CD4-positive, alpha-beta T cell treated with Interleukin-21 for 1 hour (primary cell): Measurements from ENCODE around the gene IGSF21.
"Not testable (repeated sequence)": the region's sequence is repeated elsewhere in the genome, so short reads cannot be mapped to it uniquely, and the experiment has no call there.

Experiments used
- DNase-seq: peaks from one replicate; pipeline ENCODE4 v3.0.0-alpha.2; 2020

Gene IGSF21

DNA sequence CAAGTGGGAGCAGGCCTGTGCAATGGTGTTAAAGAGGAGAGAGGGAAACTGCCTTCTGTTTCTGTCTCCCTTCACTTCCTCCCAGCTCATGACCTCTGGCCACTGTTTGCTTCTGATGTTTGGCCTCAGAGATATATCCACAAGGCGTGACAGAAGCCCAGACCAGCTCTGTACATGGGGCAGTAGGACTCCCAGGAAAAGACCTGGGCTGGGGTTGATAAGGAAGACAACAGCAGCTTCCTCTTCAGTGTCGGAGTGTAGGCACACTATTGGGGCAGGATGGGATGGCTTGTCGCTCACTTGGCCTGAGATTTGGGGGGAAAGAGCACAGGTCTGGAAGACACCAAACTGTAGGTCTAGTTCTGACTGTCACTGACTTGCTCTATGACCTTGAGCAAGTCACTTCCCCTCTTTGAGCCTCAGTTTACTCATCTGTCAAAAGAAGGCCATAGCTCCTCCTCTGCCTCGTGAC, 305.3 kb downstream of the IGSF21 start:
- DNase-seq = no peak

- no peak for DNase-seq
Measured at GRCh38 chr1:18413541-18414305, 306.1 kb downstream of the IGSF21 start.

GRCh38 chr1:18414321-18414720, 306.7 kb downstream of the IGSF21 start:
- no peak for DNase-seq

DNA sequence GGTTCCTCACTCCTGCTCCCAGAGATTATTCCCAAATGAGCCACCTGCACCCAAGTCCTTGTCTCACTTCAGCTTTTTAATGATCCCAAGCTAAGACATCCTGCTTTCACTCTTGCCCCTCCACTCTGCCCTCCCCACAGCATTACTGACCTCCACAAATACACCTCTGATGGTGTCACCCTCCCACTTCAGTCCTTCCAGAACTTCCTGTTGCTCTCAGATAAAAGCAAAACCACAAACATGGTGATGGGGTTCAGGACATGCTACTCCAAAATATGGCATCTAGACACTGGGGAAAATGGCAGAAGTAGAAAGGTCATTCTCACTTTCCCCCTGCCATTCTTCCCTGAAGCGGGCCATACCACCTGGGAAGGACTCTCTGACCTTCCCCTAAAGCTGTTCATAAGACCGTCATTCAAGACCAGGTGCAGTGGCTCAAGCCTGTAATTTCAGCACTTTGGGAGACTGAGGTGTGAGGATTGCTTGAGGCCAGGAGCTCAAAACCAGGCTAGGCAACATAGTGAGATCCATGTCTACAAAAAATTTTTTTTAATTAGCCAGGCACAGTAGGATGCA, 307.4 kb downstream of the IGSF21 start:
- DNase-seq = no peak

DNA sequence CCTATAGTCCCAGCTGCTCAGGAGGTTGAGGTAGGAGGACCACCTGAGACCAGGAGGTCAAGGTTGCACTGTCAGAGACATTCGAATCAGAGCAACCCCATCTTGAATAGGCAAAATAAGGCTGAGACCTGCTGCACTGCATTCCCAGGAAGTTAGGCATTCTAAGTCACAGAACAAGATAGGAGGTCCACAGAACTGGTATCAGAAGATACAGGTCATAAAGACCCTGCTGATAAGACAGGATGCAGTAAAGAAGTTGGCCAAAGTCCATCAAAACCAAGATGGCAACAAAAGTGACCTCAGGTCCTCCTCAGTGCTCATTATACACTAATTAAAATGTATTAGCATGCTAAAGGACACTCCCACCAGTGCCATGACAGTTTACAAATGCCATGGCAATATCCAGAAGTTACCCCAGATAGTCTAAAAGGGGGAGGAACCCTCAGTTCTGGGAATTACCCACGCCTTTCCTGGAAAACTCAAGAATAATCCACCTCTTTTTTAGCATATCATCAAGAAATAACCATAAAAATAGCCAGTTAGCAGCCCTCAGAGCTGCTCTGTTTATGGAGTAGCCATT, 307.9 kb downstream of the IGSF21 start:
- DNase-seq = no peak

GRCh38 chr1:18416126-18416525, 308.5 kb downstream of the IGSF21 start:
- DNase-seq = not testable (repeated sequence)

DNA sequence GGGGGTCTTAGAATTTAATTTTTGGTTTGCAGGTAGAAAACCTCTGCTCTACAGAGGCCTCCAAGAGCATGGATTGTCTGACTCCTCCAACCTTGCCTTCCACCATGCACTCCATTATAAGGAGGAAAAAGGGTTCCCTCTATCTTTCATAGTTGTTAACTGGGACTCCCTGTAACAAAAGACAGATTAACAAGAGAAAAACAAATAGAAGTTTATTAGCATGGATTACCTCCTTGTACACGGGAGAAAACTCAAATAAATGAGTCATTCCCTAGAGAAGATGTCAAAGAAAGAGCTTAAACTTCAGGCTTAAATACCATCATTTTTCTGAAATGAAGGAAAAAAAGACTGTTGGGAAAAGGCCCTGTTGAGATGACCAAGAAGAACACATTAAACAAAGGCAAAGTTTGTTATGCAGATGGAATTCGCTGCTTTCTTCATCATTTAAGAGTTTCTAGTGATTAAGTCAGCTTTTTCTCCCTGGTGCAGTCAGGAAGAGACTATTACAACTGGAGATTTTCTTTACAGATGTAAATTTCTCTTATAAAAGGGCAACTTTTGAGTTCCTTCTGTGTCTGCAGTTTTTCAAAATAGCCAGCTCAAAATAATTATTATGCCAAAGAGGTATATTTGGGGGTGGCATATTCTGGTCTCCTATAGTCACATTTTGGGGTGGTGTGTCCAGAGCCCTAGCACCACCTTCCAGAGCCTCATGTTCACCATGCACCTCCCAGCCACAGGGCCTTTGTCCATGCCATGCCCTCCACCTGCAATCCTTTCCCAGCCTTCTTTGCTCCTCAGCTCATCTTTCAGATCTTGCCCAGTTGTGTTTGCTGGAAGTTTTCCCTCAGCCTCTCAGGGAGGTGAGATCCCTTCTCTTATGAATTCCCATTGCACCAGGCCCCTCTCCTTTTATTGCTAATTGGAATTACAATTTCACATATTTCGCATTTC, 310.0 kb downstream of the IGSF21 start:
- DNase-seq = no peak

DNA sequence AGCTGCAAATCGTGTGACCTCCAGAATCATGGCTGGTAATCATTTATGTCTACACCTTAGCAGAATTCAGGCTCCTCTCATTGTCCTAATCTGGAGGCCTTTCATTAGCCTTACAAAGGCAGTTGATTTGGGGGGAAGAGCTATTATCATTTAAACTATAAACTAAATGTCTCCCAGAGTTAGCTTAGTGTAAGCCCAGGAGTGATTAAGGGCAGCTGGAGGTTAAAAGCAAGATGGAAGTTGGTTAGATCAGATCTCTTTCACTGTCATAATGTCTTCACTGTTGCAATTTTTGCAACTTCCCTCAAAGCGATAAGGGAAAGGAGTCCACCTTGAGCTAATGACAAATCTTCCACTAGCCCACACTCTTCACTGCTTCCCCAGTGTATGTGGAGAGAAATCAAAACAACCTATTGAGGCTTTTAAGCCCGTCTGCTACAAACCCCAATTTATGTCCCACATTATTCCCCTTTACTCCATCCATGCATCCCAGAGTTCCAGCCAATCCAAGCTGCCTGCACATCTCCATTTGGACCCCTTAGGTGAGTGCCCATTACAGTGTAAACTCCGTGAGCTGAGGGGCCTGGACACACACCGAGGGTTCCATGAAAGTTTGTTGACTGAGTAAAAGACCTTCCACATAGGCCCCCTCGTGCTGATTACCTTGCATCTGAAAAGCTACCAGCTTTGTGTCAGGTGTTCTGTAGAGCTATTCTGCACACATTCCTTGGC, 311.7 kb downstream of the IGSF21 start:
- no peak for DNase-seq

DNA sequence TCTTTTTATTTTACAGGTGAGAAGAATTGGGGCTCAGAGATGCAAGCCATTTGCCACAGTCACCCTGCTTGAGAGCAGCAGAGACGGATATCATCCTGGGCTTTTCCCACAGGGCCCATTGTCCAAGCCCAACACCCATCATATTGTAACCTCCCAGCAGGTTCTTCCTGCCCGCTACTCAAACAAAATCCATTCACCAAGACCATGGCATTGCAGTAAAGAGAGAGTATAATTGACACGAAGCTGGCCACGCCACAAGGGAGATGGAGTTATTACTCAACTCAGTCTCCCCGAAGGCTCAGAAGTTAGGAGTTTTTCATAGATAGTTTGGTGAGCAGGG, 312.2 kb downstream of the IGSF21 start:
- DNase-seq = no peak

DNA sequence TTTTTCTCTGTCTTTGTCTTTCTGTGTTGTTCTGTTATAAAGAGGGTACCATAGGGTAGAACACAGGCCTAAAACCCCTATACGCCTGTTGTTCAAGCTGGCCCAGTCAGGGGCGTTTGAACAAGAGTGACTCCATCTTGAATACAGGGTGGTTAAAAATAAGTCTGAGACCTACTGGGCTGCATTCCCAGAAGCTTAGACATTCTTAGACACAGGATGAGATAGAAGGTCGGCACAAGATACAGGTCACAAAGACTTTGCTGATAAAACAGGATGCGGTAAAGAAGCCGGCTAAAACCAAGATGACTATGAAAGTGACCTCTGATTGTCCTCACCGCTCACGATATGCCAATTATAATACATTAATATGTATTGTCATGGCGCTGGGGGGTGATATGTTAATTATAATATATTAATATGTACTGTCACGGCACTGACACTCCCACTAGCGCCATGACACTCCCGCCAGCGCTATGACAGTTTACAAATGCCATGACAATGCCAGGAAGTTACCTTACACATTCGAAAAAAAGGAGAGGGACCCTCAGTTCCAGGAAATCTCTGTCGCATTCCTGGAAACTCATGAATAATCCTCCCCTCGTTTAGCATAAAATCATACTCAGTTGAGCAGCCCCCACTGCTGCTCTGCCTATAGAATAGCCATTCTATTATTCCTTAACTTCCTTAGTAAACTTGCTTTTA, 314.6 kb downstream of the IGSF21 start:
- DNase-seq = no peak

- no peak for DNase-seq
Measured at GRCh38 chr1:18422954-18423353, 315.4 kb downstream of the IGSF21 start.

GRCh38 chr1:18426580-18426979, 319.0 kb downstream of the IGSF21 start:
- DNase-seq = no peak
